ENCODE measurements around the gene PRR7. TPM values are rescaled to one million over a fixed set of nuclear protein-coding genes. Genes with fewer than 3 reads are reported as not detected.

The PRR7 gene
- total and polyA plus RNA-seq, 2 experiments from 2014 or later: 7.6 to 9.7 TPM

DNA sequence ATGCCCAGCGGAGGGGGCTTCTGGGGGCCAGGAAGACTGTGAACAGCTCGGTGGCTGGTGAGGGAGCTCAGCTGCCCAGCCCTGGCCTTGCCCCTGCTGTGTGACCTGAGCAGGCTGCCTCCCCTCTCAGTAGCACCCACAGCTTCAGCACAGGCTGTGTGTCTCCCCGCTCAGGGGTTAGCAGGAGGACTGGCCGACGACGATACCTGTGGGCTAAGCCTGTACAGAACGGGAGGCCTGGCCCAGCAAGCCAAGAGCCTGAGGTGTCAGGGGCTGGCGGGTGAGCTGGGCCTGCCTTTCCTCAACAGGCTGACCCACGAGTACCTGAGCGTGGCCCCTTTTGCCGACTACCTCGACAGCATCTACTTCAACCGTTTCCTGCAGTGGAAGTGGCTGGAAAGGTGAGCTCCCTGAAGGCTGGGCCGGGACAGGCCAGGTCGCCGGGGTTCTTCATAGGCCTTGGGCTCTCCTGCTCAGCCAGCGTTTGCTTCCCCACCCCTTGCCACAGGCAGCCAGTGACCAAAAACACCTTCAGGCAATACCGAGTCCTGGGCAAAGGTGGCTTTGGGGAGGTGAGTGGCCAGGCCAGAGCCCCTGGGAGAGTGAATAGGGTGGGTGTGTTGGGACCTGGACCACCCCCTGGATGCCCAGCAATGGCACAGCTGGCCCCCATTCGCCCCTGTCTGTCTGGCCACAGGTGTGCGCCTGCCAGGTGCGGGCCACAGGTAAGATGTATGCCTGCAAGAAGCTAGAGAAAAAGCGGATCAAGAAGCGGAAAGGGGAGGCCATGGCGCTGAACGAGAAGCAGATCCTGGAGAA lies 13.6 kb upstream of the PRR7 start:
- Mint-ChIP-seq H3K27ac (no peak overlapping the region), H3K4me1 (peaks cover 13% of the 10 kb centered on the region; the same call in 2 of the 3 replicates), H3K27me3 (ENCODE audit: insufficient read depth, low read depth, poor library complexity) (peaks cover 11% of the 10 kb centered on the region), H3K36me3 (ENCODE audit: low read depth) (peaks cover 42% of the 10 kb centered on the region), H3K4me3 (no peak overlapping the region), H3K9me3 (no peaks in the 10 kb centered on the region; the same call in 2 of the 3 replicates)
- Histone ChIP-seq H3F3A (replicated peaks; ENCODE audit: low read depth) (peaks cover 4% of the 10 kb centered on the region; the same call in 1 of the 2 replicates), H3K9me2 (ENCODE audit: insufficient read depth) (no peaks in the 10 kb centered on the region), H4K20me1 (replicated peaks; ENCODE audit: insufficient read depth) (peaks cover 5% of the 10 kb centered on the region), H3K36me3 (ENCODE audit: insufficient read depth) (peaks cover 3% of the 10 kb centered on the region; the same call in 1 of the 2 replicates), H3K4me1 (ENCODE audit: insufficient read depth) (peaks cover 5% of the 10 kb centered on the region; the same call in 1 of the 2 replicates), H2AFZ (no peak overlapping the region), H3K27ac (ENCODE audit: low read depth) (no peak overlapping the region), H3K4me2 (no peak overlapping the region), H3K27me3 (ENCODE audit: insufficient read depth) (no peaks in the 10 kb centered on the region), H3K4me3 (no peak overlapping the region), H3K79me2 (replicated peaks; ENCODE audit: insufficient read depth) (peaks cover 10% of the 10 kb centered on the region)
- TF ChIP-seq, protein P1, sequence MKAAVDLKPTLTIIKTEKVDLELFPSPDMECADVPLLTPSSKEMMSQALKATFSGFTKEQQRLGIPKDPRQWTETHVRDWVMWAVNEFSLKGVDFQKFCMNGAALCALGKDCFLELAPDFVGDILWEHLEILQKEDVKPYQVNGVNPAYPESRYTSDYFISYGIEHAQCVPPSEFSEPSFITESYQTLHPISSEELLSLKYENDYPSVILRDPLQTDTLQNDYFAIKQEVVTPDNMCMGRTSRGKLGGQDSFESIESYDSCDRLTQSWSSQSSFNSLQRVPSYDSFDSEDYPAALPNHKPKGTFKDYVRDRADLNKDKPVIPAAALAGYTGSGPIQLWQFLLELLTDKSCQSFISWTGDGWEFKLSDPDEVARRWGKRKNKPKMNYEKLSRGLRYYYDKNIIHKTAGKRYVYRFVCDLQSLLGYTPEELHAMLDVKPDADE (IDR thresholded peaks at IDR 0.05): no peak
- no peak for TF ChIP-seq NANOG (IDR thresholded peaks at IDR 0.05; ENCODE audit: borderline replicate concordance)
- TF ChIP-seq STAT1 (IDR thresholded peaks at IDR 0.05; ENCODE audit: unreplicated experiment): no peak
- TF ChIP-seq CREB1 (CRISPR knock-in tag; IDR thresholded peaks at IDR 0.05; ENCODE audit: low read depth): no peak
- TF ChIP-seq, protein P2, sequence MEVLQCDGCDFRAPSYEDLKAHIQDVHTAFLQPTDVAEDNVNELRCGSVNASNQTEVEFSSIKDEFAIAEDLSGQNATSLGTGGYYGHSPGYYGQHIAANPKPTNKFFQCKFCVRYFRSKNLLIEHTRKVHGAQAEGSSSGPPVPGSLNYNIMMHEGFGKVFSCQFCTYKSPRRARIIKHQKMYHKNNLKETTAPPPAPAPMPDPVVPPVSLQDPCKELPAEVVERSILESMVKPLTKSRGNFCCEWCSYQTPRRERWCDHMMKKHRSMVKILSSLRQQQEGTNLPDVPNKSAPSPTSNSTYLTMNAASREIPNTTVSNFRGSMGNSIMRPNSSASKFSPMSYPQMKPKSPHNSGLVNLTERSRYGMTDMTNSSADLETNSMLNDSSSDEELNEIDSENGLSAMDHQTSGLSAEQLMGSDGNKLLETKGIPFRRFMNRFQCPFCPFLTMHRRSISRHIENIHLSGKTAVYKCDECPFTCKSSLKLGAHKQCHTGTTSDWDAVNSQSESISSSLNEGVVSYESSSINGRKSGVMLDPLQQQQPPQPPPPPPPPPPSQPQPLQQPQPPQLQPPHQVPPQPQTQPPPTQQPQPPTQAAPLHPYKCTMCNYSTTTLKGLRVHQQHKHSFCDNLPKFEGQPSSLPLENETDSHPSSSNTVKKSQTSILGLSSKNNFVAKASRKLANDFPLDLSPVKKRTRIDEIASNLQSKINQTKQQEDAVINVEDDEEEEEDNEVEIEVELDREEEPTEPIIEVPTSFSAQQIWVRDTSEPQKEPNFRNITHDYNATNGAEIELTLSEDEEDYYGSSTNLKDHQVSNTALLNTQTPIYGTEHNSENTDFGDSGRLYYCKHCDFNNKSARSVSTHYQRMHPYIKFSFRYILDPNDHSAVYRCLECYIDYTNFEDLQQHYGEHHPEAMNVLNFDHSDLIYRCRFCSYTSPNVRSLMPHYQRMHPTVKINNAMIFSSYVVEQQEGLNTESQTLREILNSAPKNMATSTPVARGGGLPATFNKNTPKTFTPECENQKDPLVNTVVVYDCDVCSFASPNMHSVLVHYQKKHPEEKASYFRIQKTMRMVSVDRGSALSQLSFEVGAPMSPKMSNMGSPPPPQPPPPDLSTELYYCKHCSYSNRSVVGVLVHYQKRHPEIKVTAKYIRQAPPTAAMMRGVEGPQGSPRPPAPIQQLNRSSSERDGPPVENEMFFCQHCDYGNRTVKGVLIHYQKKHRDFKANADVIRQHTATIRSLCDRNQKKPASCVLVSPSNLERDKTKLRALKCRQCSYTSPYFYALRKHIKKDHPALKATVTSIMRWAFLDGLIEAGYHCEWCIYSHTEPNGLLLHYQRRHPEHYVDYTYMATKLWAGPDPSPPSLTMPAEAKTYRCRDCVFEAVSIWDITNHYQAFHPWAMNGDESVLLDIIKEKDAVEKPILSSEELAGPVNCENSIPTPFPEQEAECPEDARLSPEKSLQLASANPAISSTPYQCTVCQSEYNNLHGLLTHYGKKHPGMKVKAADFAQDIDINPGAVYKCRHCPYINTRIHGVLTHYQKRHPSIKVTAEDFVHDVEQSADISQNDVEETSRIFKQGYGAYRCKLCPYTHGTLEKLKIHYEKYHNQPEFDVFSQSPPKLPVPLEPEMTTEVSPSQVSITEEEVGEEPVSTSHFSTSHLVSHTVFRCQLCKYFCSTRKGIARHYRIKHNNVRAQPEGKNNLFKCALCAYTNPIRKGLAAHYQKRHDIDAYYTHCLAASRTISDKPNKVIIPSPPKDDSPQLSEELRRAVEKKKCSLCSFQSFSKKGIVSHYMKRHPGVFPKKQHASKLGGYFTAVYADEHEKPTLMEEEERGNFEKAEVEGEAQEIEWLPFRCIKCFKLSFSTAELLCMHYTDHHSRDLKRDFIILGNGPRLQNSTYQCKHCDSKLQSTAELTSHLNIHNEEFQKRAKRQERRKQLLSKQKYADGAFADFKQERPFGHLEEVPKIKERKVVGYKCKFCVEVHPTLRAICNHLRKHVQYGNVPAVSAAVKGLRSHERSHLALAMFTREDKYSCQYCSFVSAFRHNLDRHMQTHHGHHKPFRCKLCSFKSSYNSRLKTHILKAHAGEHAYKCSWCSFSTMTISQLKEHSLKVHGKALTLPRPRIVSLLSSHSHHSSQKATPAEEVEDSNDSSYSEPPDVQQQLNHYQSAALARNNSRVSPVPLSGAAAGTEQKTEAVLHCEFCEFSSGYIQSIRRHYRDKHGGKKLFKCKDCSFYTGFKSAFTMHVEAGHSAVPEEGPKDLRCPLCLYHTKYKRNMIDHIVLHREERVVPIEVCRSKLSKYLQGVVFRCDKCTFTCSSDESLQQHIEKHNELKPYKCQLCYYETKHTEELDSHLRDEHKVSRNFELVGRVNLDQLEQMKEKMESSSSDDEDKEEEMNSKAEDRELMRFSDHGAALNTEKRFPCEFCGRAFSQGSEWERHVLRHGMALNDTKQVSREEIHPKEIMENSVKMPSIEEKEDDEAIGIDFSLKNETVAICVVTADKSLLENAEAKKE (CRISPR knock-in tag; IDR thresholded peaks at IDR 0.05): no peak
- TF ChIP-seq EZH2phosphoT487 (IDR thresholded peaks at IDR 0.05; ENCODE audit: unreplicated experiment): no peak
- TF ChIP-seq ZNF331 (CRISPR knock-in tag; IDR thresholded peaks at IDR 0.05; ENCODE audit: low read depth): no peak
- no peak for TF ChIP-seq EZH2 (IDR thresholded peaks at IDR 0.05; ENCODE audit: low read depth, unreplicated experiment)
- TF ChIP-seq CTCF (conservative IDR thresholded peaks at IDR 0.05; ENCODE audit: low read depth in 2 of 2): no peak
- TF ChIP-seq, protein P3, sequence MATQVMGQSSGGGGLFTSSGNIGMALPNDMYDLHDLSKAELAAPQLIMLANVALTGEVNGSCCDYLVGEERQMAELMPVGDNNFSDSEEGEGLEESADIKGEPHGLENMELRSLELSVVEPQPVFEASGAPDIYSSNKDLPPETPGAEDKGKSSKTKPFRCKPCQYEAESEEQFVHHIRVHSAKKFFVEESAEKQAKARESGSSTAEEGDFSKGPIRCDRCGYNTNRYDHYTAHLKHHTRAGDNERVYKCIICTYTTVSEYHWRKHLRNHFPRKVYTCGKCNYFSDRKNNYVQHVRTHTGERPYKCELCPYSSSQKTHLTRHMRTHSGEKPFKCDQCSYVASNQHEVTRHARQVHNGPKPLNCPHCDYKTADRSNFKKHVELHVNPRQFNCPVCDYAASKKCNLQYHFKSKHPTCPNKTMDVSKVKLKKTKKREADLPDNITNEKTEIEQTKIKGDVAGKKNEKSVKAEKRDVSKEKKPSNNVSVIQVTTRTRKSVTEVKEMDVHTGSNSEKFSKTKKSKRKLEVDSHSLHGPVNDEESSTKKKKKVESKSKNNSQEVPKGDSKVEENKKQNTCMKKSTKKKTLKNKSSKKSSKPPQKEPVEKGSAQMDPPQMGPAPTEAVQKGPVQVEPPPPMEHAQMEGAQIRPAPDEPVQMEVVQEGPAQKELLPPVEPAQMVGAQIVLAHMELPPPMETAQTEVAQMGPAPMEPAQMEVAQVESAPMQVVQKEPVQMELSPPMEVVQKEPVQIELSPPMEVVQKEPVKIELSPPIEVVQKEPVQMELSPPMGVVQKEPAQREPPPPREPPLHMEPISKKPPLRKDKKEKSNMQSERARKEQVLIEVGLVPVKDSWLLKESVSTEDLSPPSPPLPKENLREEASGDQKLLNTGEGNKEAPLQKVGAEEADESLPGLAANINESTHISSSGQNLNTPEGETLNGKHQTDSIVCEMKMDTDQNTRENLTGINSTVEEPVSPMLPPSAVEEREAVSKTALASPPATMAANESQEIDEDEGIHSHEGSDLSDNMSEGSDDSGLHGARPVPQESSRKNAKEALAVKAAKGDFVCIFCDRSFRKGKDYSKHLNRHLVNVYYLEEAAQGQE (IDR thresholded peaks at IDR 0.05; ENCODE audit: unreplicated experiment): no peak
- TF ChIP-seq POLR2AphosphoS5 (IDR thresholded peaks at IDR 0.05; ENCODE audit: low read depth): no peak
- no peak for TF ChIP-seq JUNB (IDR thresholded peaks at IDR 0.05; ENCODE audit: unreplicated experiment)
- no peak for TF ChIP-seq ZNF114 (CRISPR knock-in tag; IDR thresholded peaks at IDR 0.05)
- ATAC-seq (no peak), DNase-seq (ENCODE audit: low spot score) (no peak)

Data from GM23338 (cell line).